Liver (tissue), 9 donors: ENCODE data around the gene PTPRQ. TPM values are rescaled to one million over a fixed set of nuclear protein-coding genes. Genes with fewer than 3 reads are reported as not detected.

Experiments used
- DNase-seq: peaks from one replicate; pipeline ENCODE4 v3.0.0-alpha.2; 2017; ENCODE audit warnings: low spot score
- H3K27ac ChIP-seq, 2 donors: one replicate each; pipeline ENCODE4 v1.7.0; 2013; ENCODE audit warnings: inconsistent platforms in 2 of 2, low read length in 2 of 2, control low read depth in 1 of 2, low read depth in 1 of 2, mild to moderate bottlenecking in 1 of 2
- H3K27me3 ChIP-seq, 4 donors: one replicate each; pipeline versions ENCODE4 v1.6.1 to v1.7.0; 2013; ENCODE audit warnings: low read length in 3 of 4, inconsistent platforms in 1 of 4, mild to moderate bottlenecking in 1 of 4, moderate library complexity in 1 of 4; ENCODE audit not compliant: control insufficient read depth in 4 of 4, insufficient read depth in 4 of 4
- H3K36me3 ChIP-seq, 4 donors: one replicate each; pipeline versions ENCODE4 v1.6.1 to v1.7.0; 2013; ENCODE audit warnings: low read length in 3 of 4, mild to moderate bottlenecking in 3 of 4, low read depth in 1 of 4, moderate library complexity in 1 of 4; ENCODE audit not compliant: control insufficient read depth in 4 of 4, insufficient read depth in 3 of 4
- H3K4me1 ChIP-seq, 4 donors: one replicate each; pipeline versions ENCODE4 v1.6.1 to v1.7.0; 2013; ENCODE audit warnings: low read length in 3 of 4, mild to moderate bottlenecking in 3 of 4, moderate library complexity in 1 of 4; ENCODE audit not compliant: control insufficient read depth in 4 of 4, insufficient read depth in 4 of 4
- H3K4me3 ChIP-seq, 3 donors: one replicate each; pipeline versions ENCODE4 v1.6.1 to v1.7.0; 2013; ENCODE audit warnings: low read length in 3 of 3, control low read depth in 1 of 3, low read depth in 1 of 3, mild to moderate bottlenecking in 1 of 3
- H3K9ac ChIP-seq, 2 donors: one replicate each; pipeline ENCODE4 v1.7.0; 2013; ENCODE audit warnings: low read length in 2 of 2, mild to moderate bottlenecking in 2 of 2, moderate library complexity in 2 of 2, control low read depth in 1 of 2, low read depth in 1 of 2
- H3K9me3 ChIP-seq, 4 donors: one replicate each; pipeline versions ENCODE4 v1.6.1 to v1.7.0; 2013; ENCODE audit warnings: low read length in 3 of 4; ENCODE audit not compliant: control insufficient read depth in 4 of 4
- ATF3 ChIP-seq: IDR thresholded peaks from 2 replicates; pipeline ENCODE4 v1.6.1; 2016; ENCODE audit warnings: antibody characterized with exemption
- EGR1 ChIP-seq, 2 donors: IDR thresholded peaks; 2 replicates each; pipeline ENCODE4 v1.6.1; 2016 to 2018; ENCODE audit warnings: antibody characterized with exemption in 2 of 2, low read depth in 2 of 2
- FOXA1 ChIP-seq: IDR thresholded peaks from 2 replicates; pipeline ENCODE4 v1.6.1; 2016; ENCODE audit warnings: antibody characterized with exemption
- FOXA2 ChIP-seq: IDR thresholded peaks from 2 replicates; pipeline ENCODE4 v1.6.1; 2016; ENCODE audit warnings: antibody characterized with exemption
- GABPA ChIP-seq, 2 donors: IDR thresholded peaks in 1 of 2; conservative IDR thresholded peaks in 1 of 2; 2 replicates each; pipeline ENCODE4 v1.6.1; 2016; ENCODE audit warnings: antibody characterized with exemption in 2 of 2, mild to moderate bottlenecking in 1 of 2, moderate library complexity in 1 of 2
- HNF4A ChIP-seq, 2 donors: conservative IDR thresholded peaks; 2 replicates each; pipeline ENCODE4 v1.6.1; 2016; ENCODE audit warnings: antibody characterized with exemption in 2 of 2, mild to moderate bottlenecking in 2 of 2
- HNF4G ChIP-seq: IDR thresholded peaks from 2 replicates; pipeline ENCODE4 v1.6.1; 2016; ENCODE audit warnings: antibody characterized with exemption
- MAX ChIP-seq: IDR thresholded peaks from 2 replicates; pipeline ENCODE4 v1.6.1; 2016; ENCODE audit warnings: antibody characterized with exemption
- NR2F2 ChIP-seq: IDR thresholded peaks from 2 replicates; pipeline ENCODE4 v1.6.1; 2016; ENCODE audit warnings: antibody characterized with exemption
- RAD21 ChIP-seq, 2 donors: IDR thresholded peaks; 2 replicates each; pipeline ENCODE4 v1.6.1; 2016; ENCODE audit warnings: antibody characterized with exemption in 2 of 2, mild to moderate bottlenecking in 2 of 2
- REST ChIP-seq: IDR thresholded peaks from 2 replicates; pipeline ENCODE4 v1.6.1; 2016; ENCODE audit warnings: antibody characterized with exemption, mild to moderate bottlenecking
- RXRA ChIP-seq, 2 donors: IDR thresholded peaks; 2 replicates each; pipeline ENCODE4 v1.6.1; 2017 to 2018; ENCODE audit warnings: antibody characterized with exemption in 2 of 2, mild to moderate bottlenecking in 1 of 2
- SP1 ChIP-seq: IDR thresholded peaks from 2 replicates; pipeline ENCODE4 v1.6.1; 2018; ENCODE audit warnings: antibody characterized with exemption, mild to moderate bottlenecking
- TAF1 ChIP-seq: conservative IDR thresholded peaks from 2 replicates; pipeline ENCODE4 v1.6.1; 2016; ENCODE audit warnings: antibody characterized with exemption, mild to moderate bottlenecking
- YY1 ChIP-seq: IDR thresholded peaks from 2 replicates; pipeline ENCODE4 v1.6.1; 2016; ENCODE audit warnings: antibody characterized with exemption, mild to moderate bottlenecking
- WGBS: extraction: QIAGEN DNeasy Blood & Tissue Kit; methylation state at CpG from one replicate; pipeline ENCODE4 v1.1.7; 2013; 5-methylcytosine and 5-hydroxymethylcytosine counted together
- polyA plus RNA-seq, 2 donors: library from polyadenylated mRNA; stranded (reverse) in 1 of 2; unstranded in 1 of 2; fragments of 200-250 nt in 1 of 2; fragments of >200 nt in 1 of 2; fragmentation: Nextera tagmentation in 1 of 2; extraction: Ambion mirVana in 1 of 2; gene quantifications; one replicate each; pipeline versions ENCODE4 v1.2.1 to v1.2.3, GENCODE V29; 2013 to 2015
- total RNA-seq, 2 donors: library from RNA; depleted of rRNA; stranded (reverse); fragments of >200 nt; gene quantifications; one replicate each; pipeline ENCODE4 v1.2.3, GENCODE V29; 2014
- TF ChIP-seq, protein P1 (sequence below): IDR thresholded peaks from 2 replicates; pipeline ENCODE4 v1.6.1; 2016; ENCODE audit warnings: antibody characterized with exemption
- TF ChIP-seq, protein P2 (sequence below): fragments of 150-350 bp; IDR thresholded peaks from 2 replicates; pipeline ENCODE4 v1.5.1; 2017; ENCODE audit warnings: improper control_type of control experiment, low read depth, low read length; ENCODE audit not compliant: missing input control
- donor health status: healthy.
- donor health status: healthy.
- donor health status: healthy.
- donor health status: healthy.
- donor health status: healthy.

Gene PTPRQ
- total and polyA plus RNA-seq, 4 donors = 0.02 to 0.08 (median 0.04) TPM

GRCh38 chr12:80422550-80422949, 21.5 kb upstream of the PTPRQ start:
- WGBS = 22% methylated on average over 2 of the region's 2 CpGs
- TF ChIP-seq FOXA2 (no peak), SP1 (no peak), REST (no peak), RXRA (IDR thresholded peaks at IDR 0.05) (no peak)
- Histone ChIP-seq H3K27ac (no peak overlapping the region), H3K4me1 (no peaks in the 10 kb centered on the region), H3K9me3 (no peaks in the 10 kb centered on the region), H3K36me3 (no peaks in the 10 kb centered on the region), H3K27me3 (no peaks in the 10 kb centered on the region), H3K4me3 (no peak overlapping the region), H3K9ac (no peak overlapping the region)
- DNase-seq = no peak

- Histone ChIP-seq H3K9me3 (no peaks in the 10 kb centered on the region), H3K27ac (no peak overlapping the region), H3K4me1 (no peaks in the 10 kb centered on the region), H3K27me3 (no peaks in the 10 kb centered on the region), H3K36me3 (no peaks in the 10 kb centered on the region), H3K4me3 (no peak overlapping the region), H3K9ac (no peak overlapping the region)
- WGBS = 70% methylated on average over 2 of the region's 2 CpGs
- no peak for TF ChIP-seq MAX
- no peak for TF ChIP-seq FOXA1
- TF ChIP-seq YY1 = no peak
- TF ChIP-seq REST = no peak
- no peak for TF ChIP-seq SP1
- TF ChIP-seq RAD21 (IDR thresholded peaks at IDR 0.05) = no peak
- TF ChIP-seq HNF4G = no peak
- no peak for DNase-seq
Measured at GRCh38 chr12:80432061-80432460, 12.0 kb upstream of the PTPRQ start.

DNA sequence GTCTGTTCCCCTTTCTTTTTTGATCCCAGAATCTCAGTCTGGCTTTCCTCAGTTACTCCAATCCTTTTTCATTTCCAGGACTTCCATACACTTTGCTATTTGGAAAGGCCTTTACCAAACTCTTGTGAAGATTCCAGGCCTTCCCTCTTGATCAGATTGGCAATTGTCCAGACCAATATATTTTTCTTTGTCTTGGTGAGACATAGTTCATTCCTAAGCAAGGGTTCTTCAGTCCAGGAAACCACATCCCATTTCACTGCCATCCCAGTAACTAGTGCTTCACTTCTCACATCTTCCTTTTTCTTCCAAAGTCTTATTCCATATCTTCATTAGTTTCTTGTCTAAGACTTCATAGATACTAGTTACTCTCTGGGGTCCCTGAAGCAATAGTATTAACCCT, 2.1 kb upstream of the PTPRQ start:
- no peak overlapping the region for H3K27ac ChIP-seq
- no peaks in the 10 kb centered on the region for H3K27me3 ChIP-seq
- no peaks in the 10 kb centered on the region for H3K4me1 ChIP-seq
- H3K9ac ChIP-seq = no peak overlapping the region
- DNase-seq = no peak
- no peak overlapping the region for H3K4me3 ChIP-seq
- H3K9me3 ChIP-seq = no peaks in the 10 kb centered on the region
- no peaks in the 10 kb centered on the region for H3K36me3 ChIP-seq
- no peak for TF ChIP-seq MAX
- TF ChIP-seq, protein P1, sequence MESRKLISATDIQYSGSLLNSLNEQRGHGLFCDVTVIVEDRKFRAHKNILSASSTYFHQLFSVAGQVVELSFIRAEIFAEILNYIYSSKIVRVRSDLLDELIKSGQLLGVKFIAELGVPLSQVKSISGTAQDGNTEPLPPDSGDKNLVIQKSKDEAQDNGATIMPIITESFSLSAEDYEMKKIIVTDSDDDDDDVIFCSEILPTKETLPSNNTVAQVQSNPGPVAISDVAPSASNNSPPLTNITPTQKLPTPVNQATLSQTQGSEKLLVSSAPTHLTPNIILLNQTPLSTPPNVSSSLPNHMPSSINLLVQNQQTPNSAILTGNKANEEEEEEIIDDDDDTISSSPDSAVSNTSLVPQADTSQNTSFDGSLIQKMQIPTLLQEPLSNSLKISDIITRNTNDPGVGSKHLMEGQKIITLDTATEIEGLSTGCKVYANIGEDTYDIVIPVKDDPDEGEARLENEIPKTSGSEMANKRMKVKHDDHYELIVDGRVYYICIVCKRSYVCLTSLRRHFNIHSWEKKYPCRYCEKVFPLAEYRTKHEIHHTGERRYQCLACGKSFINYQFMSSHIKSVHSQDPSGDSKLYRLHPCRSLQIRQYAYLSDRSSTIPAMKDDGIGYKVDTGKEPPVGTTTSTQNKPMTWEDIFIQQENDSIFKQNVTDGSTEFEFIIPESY = no peak
- TF ChIP-seq NR2F2 = no peak
- TF ChIP-seq SP1 = no peak
- TF ChIP-seq, protein P2, sequence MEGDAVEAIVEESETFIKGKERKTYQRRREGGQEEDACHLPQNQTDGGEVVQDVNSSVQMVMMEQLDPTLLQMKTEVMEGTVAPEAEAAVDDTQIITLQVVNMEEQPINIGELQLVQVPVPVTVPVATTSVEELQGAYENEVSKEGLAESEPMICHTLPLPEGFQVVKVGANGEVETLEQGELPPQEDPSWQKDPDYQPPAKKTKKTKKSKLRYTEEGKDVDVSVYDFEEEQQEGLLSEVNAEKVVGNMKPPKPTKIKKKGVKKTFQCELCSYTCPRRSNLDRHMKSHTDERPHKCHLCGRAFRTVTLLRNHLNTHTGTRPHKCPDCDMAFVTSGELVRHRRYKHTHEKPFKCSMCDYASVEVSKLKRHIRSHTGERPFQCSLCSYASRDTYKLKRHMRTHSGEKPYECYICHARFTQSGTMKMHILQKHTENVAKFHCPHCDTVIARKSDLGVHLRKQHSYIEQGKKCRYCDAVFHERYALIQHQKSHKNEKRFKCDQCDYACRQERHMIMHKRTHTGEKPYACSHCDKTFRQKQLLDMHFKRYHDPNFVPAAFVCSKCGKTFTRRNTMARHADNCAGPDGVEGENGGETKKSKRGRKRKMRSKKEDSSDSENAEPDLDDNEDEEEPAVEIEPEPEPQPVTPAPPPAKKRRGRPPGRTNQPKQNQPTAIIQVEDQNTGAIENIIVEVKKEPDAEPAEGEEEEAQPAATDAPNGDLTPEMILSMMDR = no peak
- TF ChIP-seq RXRA (IDR thresholded peaks at IDR 0.05) = no peak
- TF ChIP-seq YY1 = no peak
- TF ChIP-seq TAF1 = no peak
- TF ChIP-seq FOXA2 = no peak
- no peak for TF ChIP-seq EGR1 (IDR thresholded peaks at IDR 0.05; ENCODE audit: low read depth in 2 of 2)
- TF ChIP-seq GABPA (IDR thresholded peaks at IDR 0.05 in 1 of 2, conservative IDR thresholded peaks at IDR 0.05 in 1 of 2) = no peak
- no peak for TF ChIP-seq RAD21 (IDR thresholded peaks at IDR 0.05)
- no peak for TF ChIP-seq ATF3
- no peak for TF ChIP-seq FOXA1
- no peak for TF ChIP-seq HNF4A (conservative IDR thresholded peaks at IDR 0.05)
